ENCODE results near the gene ZNF716. TPM values are rescaled to one million over a fixed set of nuclear protein-coding genes. Genes with fewer than 3 reads are reported as not detected.
"Not testable (repeated sequence)": the region's sequence is repeated elsewhere in the genome, so short reads cannot be mapped to it uniquely, and the experiment has no call there.

Gene ZNF716
- total RNA-seq, 3 donors from 2014 or later: not detected

DNA sequence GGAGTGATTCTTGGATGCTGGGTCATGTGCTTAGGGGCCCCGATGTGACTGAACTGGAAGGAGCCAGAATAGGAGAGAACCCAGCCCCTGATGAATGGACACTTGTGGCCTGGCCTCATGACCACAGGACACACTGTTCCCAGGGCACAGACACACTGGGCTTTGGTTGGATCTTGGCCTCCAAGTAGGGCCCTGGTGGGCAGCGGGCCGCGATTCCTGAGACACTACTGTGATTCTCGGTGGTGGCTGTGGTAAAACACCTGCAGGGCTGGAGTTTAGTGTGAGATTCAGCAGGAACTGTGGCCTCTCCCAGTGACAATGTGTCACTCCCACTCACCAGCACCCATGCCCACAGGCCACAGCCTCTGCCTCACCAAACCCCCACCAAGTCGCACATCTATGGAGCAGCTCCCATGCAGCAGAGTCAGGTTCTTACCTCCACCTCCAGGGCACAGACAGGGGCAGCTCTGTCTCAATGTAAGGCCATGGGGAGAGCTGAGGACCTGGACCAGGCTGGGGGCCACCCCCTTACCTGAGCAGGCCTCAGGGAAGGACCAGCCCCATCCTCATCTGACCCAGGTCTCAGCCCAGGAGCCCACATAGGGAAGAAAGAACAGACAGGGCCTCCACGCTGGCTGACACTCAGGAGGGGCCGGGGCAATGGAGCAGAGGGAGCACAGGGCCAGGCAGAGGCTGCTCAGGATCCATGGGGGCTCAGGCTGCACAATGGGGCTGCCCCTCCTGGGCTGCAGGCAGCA is 33.2 kb upstream of the ZNF716 start:
- no peaks in the 10 kb centered on the region for H3K27me3 Mint-ChIP-seq (ENCODE audit: low read depth)
- H3K4me1 Mint-ChIP-seq (ENCODE audit: low read depth): no peaks in the 10 kb centered on the region
- no peak for DNase-seq
- peaks cover 13% of the 10 kb centered on the region for H3K9me3 Mint-ChIP-seq
- H3K36me3 Mint-ChIP-seq (ENCODE audit: insufficient read depth): no peaks in the 10 kb centered on the region
- ATAC-seq: no peak
- no peak overlapping the region for H3K4me3 Mint-ChIP-seq

DNA sequence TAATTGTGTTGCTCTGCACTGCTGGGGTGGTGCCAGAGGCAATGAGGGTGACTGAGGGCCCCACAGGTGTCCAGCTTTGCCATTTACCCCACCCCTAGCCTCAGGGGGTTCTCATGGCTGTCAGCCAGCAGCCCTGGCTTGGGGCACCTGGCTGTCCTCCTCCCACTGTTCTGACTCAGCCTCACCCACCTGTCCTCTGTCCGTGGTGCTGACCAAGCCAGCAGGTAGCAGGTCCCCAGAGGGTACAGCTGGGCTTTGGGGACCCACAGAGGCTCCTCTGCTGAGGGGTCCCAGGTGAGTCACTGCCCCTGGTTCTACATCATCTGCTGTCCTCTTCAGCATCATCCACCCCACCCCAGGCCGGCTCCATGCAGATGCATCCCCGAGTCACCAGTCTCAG is 32.2 kb upstream of the ZNF716 start:
- DNase-seq (no peak), ATAC-seq (no peak)
- Mint-ChIP-seq H3K36me3 (ENCODE audit: insufficient read depth) (no peaks in the 10 kb centered on the region), H3K4me1 (ENCODE audit: low read depth) (no peaks in the 10 kb centered on the region), H3K9me3 (peaks cover 14% of the 10 kb centered on the region), H3K27me3 (ENCODE audit: low read depth) (no peaks in the 10 kb centered on the region), H3K4me3 (no peak overlapping the region)

DNA sequence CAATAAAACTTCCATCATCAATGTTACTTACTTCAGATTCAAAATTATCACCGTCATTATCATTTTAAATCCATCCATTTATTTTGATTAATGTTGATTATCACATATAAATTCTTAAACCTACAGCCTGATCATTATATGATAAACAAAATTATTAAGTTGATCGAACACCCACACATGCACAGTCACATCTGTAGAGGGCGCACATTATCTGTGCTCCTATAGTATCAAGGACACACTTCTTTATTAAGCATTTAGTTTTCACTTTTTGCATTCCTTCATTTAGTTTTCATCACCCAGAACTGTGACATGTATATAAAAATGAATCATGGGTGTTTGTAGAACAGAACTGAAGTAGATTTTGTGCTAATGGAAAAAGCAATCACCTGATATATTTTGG is 26.2 kb upstream of the ZNF716 start:
- H3K27me3 Mint-ChIP-seq (ENCODE audit: low read depth): no peaks in the 10 kb centered on the region
- ATAC-seq (no peak), DNase-seq (no peak)
- peaks cover 17% of the 10 kb centered on the region for H3K9me3 Mint-ChIP-seq
- H3K4me1 Mint-ChIP-seq (ENCODE audit: low read depth): no peaks in the 10 kb centered on the region
- no peak overlapping the region for H3K4me3 Mint-ChIP-seq
- H3K36me3 Mint-ChIP-seq (ENCODE audit: insufficient read depth): no peaks in the 10 kb centered on the region

DNA sequence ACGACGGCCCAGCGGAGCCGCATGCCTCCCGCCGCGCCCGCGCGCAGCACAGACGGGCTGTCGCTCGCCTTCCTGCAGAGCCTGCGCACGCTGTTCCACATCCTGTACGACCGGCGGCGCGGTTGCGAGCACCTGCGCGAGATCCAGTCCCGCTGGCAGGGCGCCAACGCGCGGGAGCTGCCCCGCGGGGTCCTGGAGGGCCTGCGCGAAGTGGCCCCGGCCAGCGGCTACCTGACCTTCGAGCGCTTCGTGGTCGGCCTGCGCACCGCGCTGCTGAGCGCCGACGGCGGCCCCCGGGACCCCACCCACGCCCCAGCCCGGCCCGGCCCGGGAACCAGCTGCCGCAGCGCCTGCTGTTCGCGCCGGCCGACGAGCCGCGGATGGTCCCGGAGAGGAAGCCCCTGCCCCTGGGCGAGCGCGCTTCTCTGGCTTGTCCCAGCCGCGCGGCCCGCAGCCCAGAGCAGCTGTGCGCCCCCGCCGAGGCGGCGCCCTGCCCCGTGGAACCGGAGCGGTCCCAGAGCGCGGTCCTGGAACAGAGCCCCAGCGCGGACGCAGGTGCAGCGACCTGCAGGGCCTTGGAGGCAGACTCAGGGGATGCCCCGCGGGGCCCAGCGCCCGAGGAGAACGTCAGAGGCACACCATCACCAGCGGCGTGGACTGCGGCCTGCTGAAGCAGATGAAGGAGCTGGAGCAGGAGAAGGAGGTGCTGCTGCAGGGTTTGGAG is 25.3 kb upstream of the ZNF716 start:
- H3K36me3 Mint-ChIP-seq (ENCODE audit: insufficient read depth): no peaks in the 10 kb centered on the region
- H3K4me3 Mint-ChIP-seq: no peak overlapping the region
- no peak for ATAC-seq
- DNase-seq: no peak
- peaks cover 21% of the 10 kb centered on the region for H3K9me3 Mint-ChIP-seq
- no peaks in the 10 kb centered on the region for H3K27me3 Mint-ChIP-seq (ENCODE audit: low read depth)
- no peaks in the 10 kb centered on the region for H3K4me1 Mint-ChIP-seq (ENCODE audit: low read depth)

DNA sequence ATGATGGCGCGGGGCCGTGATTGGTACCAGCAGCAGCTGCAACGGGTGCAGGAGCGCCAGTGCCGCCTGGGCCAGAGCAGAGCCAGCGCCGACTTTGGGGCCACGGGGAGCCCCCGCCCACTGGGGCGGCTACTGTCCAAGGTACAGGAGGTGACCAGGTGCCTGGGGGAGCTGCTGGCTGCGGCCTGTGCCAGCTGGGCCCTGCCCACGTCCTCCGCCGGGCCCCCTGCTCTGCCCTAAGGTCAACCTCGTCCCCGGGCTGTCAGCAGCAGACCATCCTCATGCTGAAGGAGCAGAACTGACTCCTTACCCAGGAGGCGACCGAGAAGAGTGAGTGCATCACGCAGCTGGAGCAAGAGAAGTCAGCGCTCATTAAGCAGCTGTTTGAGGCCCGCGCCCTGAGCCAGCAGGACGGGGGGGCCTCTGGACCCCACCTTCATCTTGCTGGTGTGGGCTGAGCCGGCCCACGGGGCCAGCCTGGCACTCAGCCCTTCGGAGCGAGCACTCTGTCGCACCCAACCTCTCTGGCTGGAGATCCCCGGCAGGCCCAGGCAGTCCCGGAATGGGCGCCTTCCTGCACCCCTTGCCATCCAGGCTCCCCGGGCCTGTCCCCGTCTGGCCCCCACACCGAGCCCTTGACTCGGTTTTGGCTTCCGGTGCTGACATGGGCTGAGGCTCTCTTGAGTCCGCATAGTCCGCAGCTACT is 24.6 kb upstream of the ZNF716 start:
- Mint-ChIP-seq H3K9me3 (peaks cover 24% of the 10 kb centered on the region), H3K4me1 (ENCODE audit: low read depth) (no peaks in the 10 kb centered on the region), H3K36me3 (ENCODE audit: insufficient read depth) (no peaks in the 10 kb centered on the region), H3K4me3 (no peak overlapping the region), H3K27me3 (ENCODE audit: low read depth) (no peaks in the 10 kb centered on the region)
- DNase-seq: no peak
- no peak for ATAC-seq

DNA sequence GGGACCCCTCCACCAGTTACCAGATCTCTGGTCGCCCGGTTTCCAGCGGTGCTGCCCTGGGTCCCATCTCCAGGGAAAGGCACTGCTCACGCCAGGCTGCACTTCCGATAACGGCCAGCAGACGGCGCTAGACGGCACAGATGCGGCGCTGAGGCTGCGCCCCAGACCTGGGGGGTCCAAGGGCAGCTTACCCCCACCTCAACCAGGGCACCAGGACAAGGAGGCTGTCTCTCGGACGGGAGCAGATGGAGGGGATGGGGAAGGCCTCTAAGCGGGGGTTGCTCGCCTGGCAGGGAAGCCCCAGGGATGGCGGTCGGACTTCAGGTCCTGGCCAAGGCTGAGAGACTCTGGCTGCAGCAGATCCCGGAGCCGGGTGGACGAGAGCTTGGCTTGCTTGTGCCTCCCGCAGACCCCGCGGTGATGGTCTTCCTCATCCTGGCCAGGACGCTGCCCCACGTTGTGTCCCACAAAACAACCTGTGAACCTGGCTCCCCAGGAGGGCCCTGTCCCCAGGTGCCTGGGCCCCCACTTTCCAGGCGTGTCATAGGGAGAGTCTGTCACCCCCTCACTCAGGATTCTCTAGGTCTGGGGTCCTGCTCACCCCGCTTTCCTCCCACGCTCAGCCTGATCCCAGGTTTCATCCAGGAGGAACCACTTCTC is 23.9 kb upstream of the ZNF716 start:
- Mint-ChIP-seq H3K4me3 (no peak overlapping the region), H3K4me1 (ENCODE audit: low read depth) (no peaks in the 10 kb centered on the region), H3K27me3 (ENCODE audit: low read depth) (no peaks in the 10 kb centered on the region), H3K9me3 (peaks cover 23% of the 10 kb centered on the region), H3K36me3 (ENCODE audit: insufficient read depth) (no peaks in the 10 kb centered on the region)
- DNase-seq (no peak), ATAC-seq (no peak)

DNA sequence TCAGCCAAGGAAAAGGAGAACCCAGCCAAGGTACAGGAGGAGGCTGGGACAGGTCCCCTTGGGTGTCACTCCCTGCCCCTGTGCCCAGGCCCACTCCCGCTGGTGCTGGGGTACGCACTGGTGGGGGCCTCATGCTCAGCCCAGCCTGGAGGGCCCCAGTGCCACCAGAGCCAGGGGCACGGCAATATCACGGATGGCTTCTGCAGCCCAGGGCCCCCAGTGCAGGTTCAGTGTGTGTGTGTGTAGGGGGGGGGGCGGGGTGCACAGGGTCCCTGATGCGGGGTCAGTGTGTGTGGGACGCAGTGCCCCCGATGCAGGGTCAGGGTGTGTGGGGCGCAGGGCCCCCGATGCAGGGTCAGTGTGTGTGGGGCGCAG is 23.4 kb upstream of the ZNF716 start:
- no peak for ATAC-seq
- H3K4me3 Mint-ChIP-seq: no peak overlapping the region
- H3K9me3 Mint-ChIP-seq: peaks cover 19% of the 10 kb centered on the region
- no peaks in the 10 kb centered on the region for H3K27me3 Mint-ChIP-seq (ENCODE audit: low read depth)
- H3K36me3 Mint-ChIP-seq (ENCODE audit: insufficient read depth): no peaks in the 10 kb centered on the region
- H3K4me1 Mint-ChIP-seq (ENCODE audit: low read depth): no peaks in the 10 kb centered on the region
- DNase-seq: no peak

DNA sequence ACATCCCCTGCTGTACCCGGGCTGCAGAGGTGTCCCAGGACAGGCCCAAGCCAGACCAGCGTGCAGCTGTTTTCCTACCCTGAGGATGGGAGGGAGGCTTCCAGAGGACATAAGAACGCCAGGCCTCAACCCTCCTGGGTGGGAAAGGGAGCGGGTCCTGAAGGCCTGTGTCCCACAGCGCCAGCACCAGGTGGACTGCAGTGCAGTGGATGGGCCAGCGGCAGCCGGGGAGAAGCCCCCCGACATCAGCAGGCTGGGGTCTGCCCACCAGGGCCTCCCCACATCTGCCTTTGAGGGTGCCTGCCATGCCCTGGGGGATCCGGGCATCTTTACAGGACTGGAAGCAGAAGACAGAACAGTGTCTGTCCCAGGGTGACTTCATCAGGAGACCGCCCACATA is 22.8 kb upstream of the ZNF716 start:
- Mint-ChIP-seq H3K27me3 (ENCODE audit: low read depth) (no peaks in the 10 kb centered on the region), H3K4me3 (no peak overlapping the region), H3K4me1 (ENCODE audit: low read depth) (no peaks in the 10 kb centered on the region), H3K9me3 (peaks cover 19% of the 10 kb centered on the region), H3K36me3 (ENCODE audit: insufficient read depth) (no peaks in the 10 kb centered on the region)
- ATAC-seq (no peak), DNase-seq (no peak)

DNA sequence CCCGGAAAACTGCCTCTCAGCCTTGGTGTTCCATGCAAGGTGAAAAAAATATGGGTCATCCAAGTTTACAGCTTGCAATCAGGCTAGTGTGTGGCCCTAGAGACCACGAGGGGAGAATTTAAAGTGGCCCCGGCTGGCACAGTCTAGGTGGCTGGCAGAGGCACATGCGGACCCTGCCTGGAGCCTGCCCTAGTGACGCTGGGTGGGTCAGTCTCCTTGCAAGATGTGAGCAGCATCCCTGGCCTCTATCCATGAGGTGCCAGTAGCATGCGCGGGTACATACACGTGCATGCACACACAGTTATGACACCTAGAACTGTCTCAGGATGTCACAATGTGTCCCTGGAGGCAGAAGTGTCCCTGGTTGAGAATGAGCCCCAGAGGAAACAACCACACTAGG is 22.4 kb upstream of the ZNF716 start:
- Mint-ChIP-seq H3K36me3 (ENCODE audit: insufficient read depth) (no peaks in the 10 kb centered on the region), H3K9me3 (peaks cover 19% of the 10 kb centered on the region), H3K4me3 (no peak overlapping the region), H3K4me1 (ENCODE audit: low read depth) (no peaks in the 10 kb centered on the region), H3K27me3 (ENCODE audit: low read depth) (no peaks in the 10 kb centered on the region)
- DNase-seq: no peak
- no peak for ATAC-seq

DNA sequence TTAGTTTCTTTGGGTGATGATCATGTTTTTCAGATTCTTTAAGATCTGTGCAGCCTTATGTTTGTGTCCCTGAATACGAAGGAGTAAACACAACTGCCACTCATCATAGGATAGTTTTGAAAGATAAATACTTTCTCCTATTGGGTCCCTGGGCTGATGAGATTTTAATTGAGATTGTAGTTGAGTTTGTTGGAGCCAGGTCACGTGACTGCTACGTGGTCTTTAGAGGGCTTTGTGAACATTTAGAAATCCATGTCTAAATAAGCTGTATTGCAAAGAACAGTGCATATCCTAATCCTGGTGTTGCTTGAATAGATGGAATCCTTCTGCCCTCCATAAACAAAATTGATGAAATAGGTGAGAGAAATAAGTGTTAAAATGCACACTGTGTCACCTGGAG is 17.4 kb upstream of the ZNF716 start:
- H3K4me1 Mint-ChIP-seq (ENCODE audit: low read depth): no peaks in the 10 kb centered on the region
- DNase-seq (no peak), ATAC-seq (no peak)
- no peaks in the 10 kb centered on the region for H3K36me3 Mint-ChIP-seq (ENCODE audit: insufficient read depth)
- H3K4me3 Mint-ChIP-seq: no peak overlapping the region
- H3K27me3 Mint-ChIP-seq (ENCODE audit: low read depth): no peaks in the 10 kb centered on the region
- H3K9me3 Mint-ChIP-seq: peaks cover 21% of the 10 kb centered on the region

DNA sequence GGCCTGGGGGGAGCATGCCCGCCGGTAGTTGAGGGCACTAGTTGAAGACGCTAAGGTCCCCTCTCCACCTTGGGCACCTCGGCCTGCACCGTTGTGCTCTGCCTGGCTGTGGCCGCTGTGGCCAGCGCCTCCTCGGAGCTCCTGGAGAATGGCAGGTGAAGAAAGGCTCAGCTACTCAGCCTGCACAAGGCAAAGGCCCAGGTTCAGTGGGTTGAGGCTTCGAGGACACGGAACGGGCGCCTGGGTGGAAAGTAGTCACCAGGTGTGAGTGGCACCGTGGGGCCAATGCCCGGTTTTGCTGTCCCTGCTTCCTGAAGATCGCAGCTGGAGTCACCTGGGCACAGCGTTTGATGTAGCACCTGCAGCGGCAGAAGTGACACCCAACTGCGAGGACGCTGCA is 12.4 kb upstream of the ZNF716 start:
- H3K4me3 Mint-ChIP-seq: no peak overlapping the region
- ATAC-seq (no peak), DNase-seq (no peak)
- H3K9me3 Mint-ChIP-seq: peaks cover 16% of the 10 kb centered on the region
- no peaks in the 10 kb centered on the region for H3K36me3 Mint-ChIP-seq (ENCODE audit: insufficient read depth)
- no peaks in the 10 kb centered on the region for H3K4me1 Mint-ChIP-seq (ENCODE audit: low read depth)
- no peaks in the 10 kb centered on the region for H3K27me3 Mint-ChIP-seq (ENCODE audit: low read depth)

DNA sequence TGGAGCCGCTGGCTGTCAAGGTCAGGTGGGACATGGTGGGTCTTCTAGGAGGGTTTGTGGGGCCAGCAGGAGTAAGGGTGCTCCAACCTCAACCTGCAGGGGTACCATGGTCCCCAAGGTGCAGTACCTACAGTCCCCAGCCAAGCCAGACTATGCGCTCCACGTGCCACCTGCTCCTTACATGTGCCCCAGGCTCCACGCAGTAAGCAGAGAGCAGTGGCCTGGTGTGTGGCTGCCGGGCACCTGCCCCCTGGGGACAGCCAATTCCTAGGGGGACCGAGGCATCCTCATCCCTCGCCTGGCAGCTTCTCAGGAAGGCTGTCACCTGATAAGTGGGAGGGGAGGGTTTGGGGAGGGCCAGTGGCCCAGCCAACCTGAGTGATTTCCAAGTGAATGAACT is 11.7 kb upstream of the ZNF716 start:
- DNase-seq (no peak), ATAC-seq (no peak)
- no peaks in the 10 kb centered on the region for H3K4me1 Mint-ChIP-seq (ENCODE audit: low read depth)
- peaks cover 20% of the 10 kb centered on the region for H3K9me3 Mint-ChIP-seq
- no peak overlapping the region for H3K4me3 Mint-ChIP-seq
- no peaks in the 10 kb centered on the region for H3K27me3 Mint-ChIP-seq (ENCODE audit: low read depth)
- no peaks in the 10 kb centered on the region for H3K36me3 Mint-ChIP-seq (ENCODE audit: insufficient read depth)

DNA sequence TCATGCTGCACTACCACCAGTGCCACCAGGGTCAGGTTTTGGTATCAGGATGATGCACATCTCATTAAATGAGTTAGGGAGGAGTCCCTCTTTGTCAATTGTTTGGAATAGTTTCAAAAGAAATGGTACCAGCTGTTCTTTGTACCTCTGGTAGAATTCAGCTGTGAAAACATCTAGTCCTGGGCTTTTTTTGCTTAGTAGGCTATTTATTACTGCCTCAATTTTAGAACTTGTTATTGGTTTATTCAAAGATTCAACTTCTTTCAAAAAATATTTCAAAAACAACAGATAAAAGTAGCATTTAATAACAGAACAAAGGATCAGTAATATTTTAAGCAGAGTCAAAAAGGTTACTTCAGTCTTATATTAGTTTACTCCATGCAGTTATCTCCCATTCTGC is 6.4 kb upstream of the ZNF716 start:
- Mint-ChIP-seq H3K36me3 (ENCODE audit: insufficient read depth) (no peaks in the 10 kb centered on the region), H3K9me3 (peaks cover 30% of the 10 kb centered on the region), H3K4me3 (no peak overlapping the region), H3K27me3 (ENCODE audit: low read depth) (no peaks in the 10 kb centered on the region), H3K4me1 (ENCODE audit: low read depth) (no peaks in the 10 kb centered on the region)
- ATAC-seq (no peak), DNase-seq (no peak)

DNA sequence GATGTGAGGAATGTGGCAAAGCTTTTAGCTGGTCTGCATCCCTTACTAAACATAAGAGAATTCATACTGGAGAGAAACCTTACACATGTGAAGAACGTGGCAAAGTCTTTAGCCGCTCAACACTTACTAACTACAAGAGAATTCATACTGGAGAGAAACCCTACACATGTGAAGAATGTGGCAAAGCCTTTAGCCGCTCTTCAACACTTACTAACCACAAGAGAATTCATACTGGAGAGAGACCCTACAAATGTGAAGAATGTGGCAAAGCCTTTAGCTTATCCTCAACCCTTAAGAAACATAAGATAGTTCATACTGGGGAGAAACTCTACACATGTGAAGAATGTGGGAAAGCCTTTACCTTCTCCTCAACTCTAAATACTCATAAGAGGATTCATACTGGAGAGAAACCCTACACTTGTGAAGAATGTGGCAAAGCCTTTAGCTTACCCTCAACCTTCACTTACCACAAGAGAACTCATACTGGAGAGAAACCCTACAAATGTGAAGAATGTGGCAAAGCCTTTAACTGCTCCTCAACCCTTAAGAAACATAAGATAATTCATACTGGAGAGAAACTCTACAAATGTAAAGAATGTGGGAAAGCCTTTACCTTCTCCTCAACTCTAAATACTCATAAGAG is 19.3 kb downstream of the ZNF716 start:
- H3K4me3 Mint-ChIP-seq; ATAC-seq; DNase-seq; H3K36me3 Mint-ChIP-seq (ENCODE audit: insufficient read depth); H3K4me1 Mint-ChIP-seq (ENCODE audit: low read depth); H3K27me3 Mint-ChIP-seq (ENCODE audit: low read depth): not testable (repeated sequence)
- peaks cover 43% of the 10 kb centered on the region for H3K9me3 Mint-ChIP-seq

Measured in activated T-cell treated with anti-CD3 and anti-CD28 coated beads, Interleukin-2, amount 50 U/mL, for 4 hours (primary cell).